ENCODE results near the gene DSTN.
"Not testable (repeated sequence)": the region's sequence is repeated elsewhere in the genome, so short reads cannot be mapped to it uniquely, and the experiment has no call there.

Gene DSTN

DNA sequence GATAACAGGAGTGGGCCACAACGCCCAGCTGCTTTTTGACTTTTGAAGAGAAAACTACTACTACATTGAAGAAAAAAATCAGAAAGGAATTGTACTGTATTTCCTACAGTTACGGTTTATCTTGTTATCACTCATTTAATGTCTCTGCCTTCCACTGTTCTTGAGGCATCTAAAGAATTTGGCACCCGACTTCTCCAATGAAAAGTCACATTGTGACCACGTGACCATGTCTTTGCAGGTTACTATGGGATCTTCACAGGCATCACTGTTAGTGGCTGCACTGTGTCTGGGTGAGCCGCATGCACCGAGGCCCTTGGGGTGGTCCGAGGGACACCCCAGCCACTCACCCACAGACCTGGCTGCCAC lies 85.4 kb downstream of the DSTN start:
- DNase-seq, result no peak
- 96% methylated on average over 5 of the region's 7 CpGs for WGBS (ENCODE audit: insufficient coverage)
- peaks cover 0 to 5% (median 2%) of the 10 kb centered on the region in 5 experiments for H3K9me3 ChIP-seq (ENCODE audit: control extremely low read depth in 1 of 5, control insufficient read depth in 4 of 5, insufficient read depth in 2 of 5, low read depth in 1 of 5, low read length in 4 of 5)
- no peak overlapping the region for H3K27ac ChIP-seq (ENCODE audit: insufficient read depth in 1 of 2, low read depth in 1 of 2, low read length in 2 of 2, poor library complexity in 1 of 2, severe bottlenecking in 2 of 2)
- H3K27me3 ChIP-seq (replicated peaks in 2 of 5; ENCODE audit: control insufficient read depth in 4 of 5, insufficient read depth in 5 of 5, low read length in 4 of 5), result no peaks in the 10 kb centered on the region
- POLR2A ChIA-PET, result no interaction called here
- no peak overlapping the region for H3K4me3 ChIP-seq (ENCODE audit: control insufficient read depth in 1 of 7, extremely low read depth in 1 of 7, insufficient read depth in 4 of 7, low read depth in 2 of 7, low read length in 6 of 7)
- peaks cover 8 to 30% (median 22%) of the 10 kb centered on the region in 4 experiments for H3K4me1 ChIP-seq (ENCODE audit: control extremely low read depth in 1 of 4, control insufficient read depth in 4 of 4, insufficient read depth in 4 of 4, low read length in 3 of 4)
- CTCF ChIA-PET, result interaction anchor here (0.6 to 3.2 kb wide), 9 partner anchors 9 to 283 kb away, joined by 3 to 15 read pairs (median 3); partner anchors contain the start of gene RRBP1
- H3K36me3 ChIP-seq (ENCODE audit: control insufficient read depth in 4 of 4, insufficient read depth in 4 of 4, low read length in 3 of 4), result peaks cover 6 to 55% (median 25%) of the 10 kb centered on the region in 4 experiments

DNA sequence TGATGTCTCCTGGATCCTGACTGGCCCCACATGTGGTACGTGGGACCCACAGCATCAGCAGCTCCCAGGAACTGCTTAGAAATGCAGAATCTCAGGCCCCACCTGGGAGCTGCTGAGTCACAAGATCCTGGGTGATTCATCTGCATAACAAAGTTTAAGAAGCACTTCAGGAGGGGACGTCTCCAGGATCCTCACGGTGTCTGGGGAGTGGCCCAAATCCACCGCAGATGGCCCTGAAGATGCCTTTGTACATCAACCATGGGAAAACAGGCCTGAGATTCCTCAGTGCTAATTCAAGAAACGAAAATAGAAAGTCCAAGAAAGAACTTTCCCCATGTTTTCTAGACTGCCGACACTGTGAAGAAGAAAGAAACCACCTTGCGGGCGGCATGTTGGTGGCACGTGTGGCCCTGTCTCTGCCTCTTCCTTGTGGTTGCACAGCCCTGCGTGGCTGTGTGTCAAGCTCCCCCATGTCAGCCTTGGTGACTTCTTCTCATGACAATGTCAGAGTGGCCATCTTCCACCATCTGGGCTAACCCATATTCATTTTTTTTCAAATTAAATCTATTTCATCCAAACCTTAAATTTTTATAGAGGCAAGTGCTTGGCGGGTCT lies 86.1 kb downstream of the DSTN start:
- H3K4me3 ChIP-seq (ENCODE audit: control insufficient read depth in 1 of 7, extremely low read depth in 1 of 7, insufficient read depth in 4 of 7, low read depth in 2 of 7, low read length in 6 of 7), result no peak overlapping the region
- DNase-seq, result no peak
- POLR2A ChIA-PET, result no interaction called here
- H3K27ac ChIP-seq (ENCODE audit: insufficient read depth in 1 of 2, low read depth in 1 of 2, low read length in 2 of 2, poor library complexity in 1 of 2, severe bottlenecking in 2 of 2), result no peak overlapping the region
- H3K9me3 ChIP-seq (ENCODE audit: control extremely low read depth in 1 of 5, control insufficient read depth in 4 of 5, insufficient read depth in 2 of 5, low read depth in 1 of 5, low read length in 4 of 5), result peaks cover 0 to 5% (median 2%) of the 10 kb centered on the region in 5 experiments
- CTCF ChIA-PET, result interaction anchor here (0.7 to 3.2 kb wide), 9 partner anchors 9 to 282 kb away, joined by 3 to 15 read pairs (median 3); no protein-coding TSS in a partner anchor
- peaks cover 4 to 23% (median 16%) of the 10 kb centered on the region in 4 experiments for H3K4me1 ChIP-seq (ENCODE audit: control extremely low read depth in 1 of 4, control insufficient read depth in 4 of 4, insufficient read depth in 4 of 4, low read length in 3 of 4)
- no peaks in the 10 kb centered on the region for H3K27me3 ChIP-seq (replicated peaks in 2 of 5; ENCODE audit: control insufficient read depth in 4 of 5, insufficient read depth in 5 of 5, low read length in 4 of 5)
- 97% methylated on average over 11 of the region's 11 CpGs for WGBS (ENCODE audit: insufficient coverage)
- H3K36me3 ChIP-seq (ENCODE audit: control insufficient read depth in 4 of 4, insufficient read depth in 4 of 4, low read length in 3 of 4), result peaks cover 6 to 61% (median 26%) of the 10 kb centered on the region in 4 experiments

DNA sequence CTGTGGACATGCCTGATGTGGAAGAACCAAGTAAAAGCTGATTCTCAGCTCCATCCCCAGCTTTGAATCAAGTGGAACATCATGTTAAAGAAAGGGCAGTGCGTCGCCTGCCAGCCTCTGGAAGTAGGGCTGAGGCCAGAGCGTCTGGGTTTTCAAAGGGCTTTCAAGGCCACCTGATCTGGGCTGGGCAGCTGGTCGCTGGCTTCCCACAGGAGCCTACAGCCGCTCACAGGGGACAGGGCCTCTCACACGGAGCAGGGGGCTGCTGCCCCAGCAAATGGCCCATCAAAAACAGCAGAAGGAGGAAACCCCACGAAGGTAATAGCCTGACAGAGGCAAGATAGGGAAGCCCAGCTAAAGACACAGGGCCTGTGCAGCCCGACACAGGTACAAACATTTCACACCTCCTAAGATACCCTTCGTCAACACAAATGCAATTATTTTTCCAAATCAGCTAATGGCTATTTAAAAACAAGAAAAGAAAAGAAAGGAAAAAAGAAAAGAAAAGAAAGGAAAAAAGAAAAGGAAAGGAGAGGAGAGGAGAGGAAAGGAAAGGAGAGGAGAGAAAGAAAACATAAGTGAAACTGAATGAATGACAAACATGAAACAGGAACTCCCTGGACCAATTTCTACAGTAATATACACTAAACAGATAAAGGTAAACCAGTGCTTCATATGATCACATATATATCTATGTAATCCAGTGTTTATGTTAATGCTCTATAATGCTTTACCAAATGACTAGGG lies 87.4 kb downstream of the DSTN start:
- H3K36me3 ChIP-seq (ENCODE audit: control insufficient read depth in 4 of 4, insufficient read depth in 4 of 4, low read length in 3 of 4), result peaks cover 6 to 60% (median 26%) of the 10 kb centered on the region in 4 experiments
- no peaks in the 10 kb centered on the region for H3K27me3 ChIP-seq (replicated peaks in 2 of 5; ENCODE audit: control insufficient read depth in 4 of 5, insufficient read depth in 5 of 5, low read length in 4 of 5)
- peaks cover 0 to 5% (median 2%) of the 10 kb centered on the region in 5 experiments for H3K9me3 ChIP-seq (ENCODE audit: control extremely low read depth in 1 of 5, control insufficient read depth in 4 of 5, insufficient read depth in 2 of 5, low read depth in 1 of 5, low read length in 4 of 5)
- no peak overlapping the region for H3K27ac ChIP-seq (ENCODE audit: insufficient read depth in 1 of 2, low read depth in 1 of 2, low read length in 2 of 2, poor library complexity in 1 of 2, severe bottlenecking in 2 of 2)
- POLR2A ChIA-PET, result no interaction called here
- DNase-seq, result no peak
- peaks cover 0 to 20% (median 6%) of the 10 kb centered on the region in 4 experiments for H3K4me1 ChIP-seq (ENCODE audit: control extremely low read depth in 1 of 4, control insufficient read depth in 4 of 4, insufficient read depth in 4 of 4, low read length in 3 of 4)
- CTCF ChIA-PET, result interaction anchor here (0.6 to 1.6 kb wide), 7 partner anchors 8 to 282 kb away, joined by 3 to 5 read pairs (median 3); no protein-coding TSS in a partner anchor
- WGBS (ENCODE audit: insufficient coverage), result 98% methylated on average over 5 of the region's 9 CpGs
- H3K4me3 ChIP-seq (ENCODE audit: control insufficient read depth in 1 of 7, extremely low read depth in 1 of 7, insufficient read depth in 4 of 7, low read depth in 2 of 7, low read length in 6 of 7), result no peak overlapping the region

DNA sequence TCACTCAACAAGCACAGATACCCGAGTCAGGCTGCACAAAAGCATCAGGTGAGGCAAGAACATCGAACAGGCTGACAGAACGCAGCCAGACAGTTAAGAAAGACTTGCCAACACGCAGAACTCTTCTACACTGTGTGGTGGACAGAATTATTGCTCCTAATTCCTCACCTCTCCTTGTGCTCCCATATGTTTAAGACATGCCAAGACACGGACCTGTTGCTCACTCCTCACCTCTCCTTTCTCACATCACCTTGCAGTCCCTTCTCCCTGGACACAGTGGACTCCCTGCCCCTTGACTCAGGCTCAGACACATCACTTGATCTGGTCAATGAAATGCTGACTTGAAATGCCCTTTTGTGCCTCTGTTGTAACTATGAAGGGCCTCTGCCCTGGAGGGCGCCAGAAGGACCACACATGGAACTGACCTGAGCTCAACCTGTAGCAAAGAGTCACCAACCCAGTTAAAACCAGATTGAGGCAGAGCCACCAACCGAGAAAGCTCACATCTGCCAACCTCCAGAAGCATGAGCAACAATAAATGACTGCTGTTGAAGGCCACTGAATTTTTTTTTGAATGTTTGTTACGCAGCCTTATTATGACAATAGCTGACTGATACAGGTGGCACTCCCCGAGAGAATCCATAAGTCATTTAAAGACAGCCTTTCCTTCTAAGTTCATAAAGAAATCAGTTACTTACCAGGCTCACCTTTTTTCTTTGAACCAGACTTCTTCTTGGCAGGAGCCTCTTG lies 88.2 kb downstream of the DSTN start:
- ChIA-PET POLR2A (no interaction called here), CTCF (interaction anchor here (0.7 to 1.3 kb wide), 6 partner anchors 9 to 242 kb away, joined by 3 to 4 read pairs (median 3); no protein-coding TSS in a partner anchor)
- Histone ChIP-seq H3K4me3 (ENCODE audit: control insufficient read depth in 1 of 7, extremely low read depth in 1 of 7, insufficient read depth in 4 of 7, low read depth in 2 of 7, low read length in 6 of 7) (no peak overlapping the region), H3K9me3 (ENCODE audit: control extremely low read depth in 1 of 5, control insufficient read depth in 4 of 5, insufficient read depth in 2 of 5, low read depth in 1 of 5, low read length in 4 of 5) (peaks cover 0 to 5% (median 2%) of the 10 kb centered on the region in 5 experiments), H3K4me1 (ENCODE audit: control extremely low read depth in 1 of 4, control insufficient read depth in 4 of 4, insufficient read depth in 4 of 4, low read length in 3 of 4) (peaks cover 0 to 17% (median 8%) of the 10 kb centered on the region in 4 experiments), H3K27me3 (replicated peaks in 2 of 5; ENCODE audit: control insufficient read depth in 4 of 5, insufficient read depth in 5 of 5, low read length in 4 of 5) (no peaks in the 10 kb centered on the region), H3K27ac (ENCODE audit: insufficient read depth in 1 of 2, low read depth in 1 of 2, low read length in 2 of 2, poor library complexity in 1 of 2, severe bottlenecking in 2 of 2) (no peak overlapping the region), H3K36me3 (ENCODE audit: control insufficient read depth in 4 of 4, insufficient read depth in 4 of 4, low read length in 3 of 4) (peaks cover 6 to 52% (median 26%) of the 10 kb centered on the region in 4 experiments)
- WGBS (ENCODE audit: insufficient coverage), result 96% methylated on average over 8 of the region's 9 CpGs
- DNase-seq, result no peak

DNA sequence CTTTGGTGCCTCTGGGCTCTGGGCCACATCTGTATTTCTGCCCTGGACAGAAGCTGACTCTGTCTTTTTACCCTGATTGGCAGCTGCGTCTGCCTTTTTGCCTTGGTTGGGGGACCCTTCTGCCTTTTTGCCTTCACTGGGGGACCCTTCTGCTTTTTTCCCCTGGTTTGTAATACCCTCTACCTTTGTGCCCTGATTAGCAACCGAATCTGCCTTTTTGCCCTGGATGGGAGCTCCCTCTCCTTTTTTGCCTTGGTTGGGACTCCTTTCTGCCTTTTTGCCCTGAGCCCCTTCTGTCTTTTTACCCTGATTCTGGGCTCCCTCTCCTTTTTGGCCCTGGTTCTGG lies 88.7 kb downstream of the DSTN start:
- CTCF ChIA-PET, result interaction anchor here (0.7 to 1.2 kb wide), 4 partner anchors 12 to 33 kb away, joined by 3 to 4 read pairs (median 3); no protein-coding TSS in a partner anchor
- Histone ChIP-seq H3K27me3 (replicated peaks in 2 of 5; ENCODE audit: control insufficient read depth in 4 of 5, insufficient read depth in 5 of 5, low read length in 4 of 5) (no peaks in the 10 kb centered on the region), H3K9me3 (ENCODE audit: control extremely low read depth in 1 of 5, control insufficient read depth in 4 of 5, insufficient read depth in 2 of 5, low read depth in 1 of 5, low read length in 4 of 5) (peaks cover 0 to 5% (median 2%) of the 10 kb centered on the region in 5 experiments), H3K4me3 (ENCODE audit: control insufficient read depth in 1 of 7, extremely low read depth in 1 of 7, insufficient read depth in 4 of 7, low read depth in 2 of 7, low read length in 6 of 7) (no peak overlapping the region), H3K27ac (ENCODE audit: insufficient read depth in 1 of 2, low read depth in 1 of 2, low read length in 2 of 2, poor library complexity in 1 of 2, severe bottlenecking in 2 of 2) (no peak overlapping the region), H3K4me1 (ENCODE audit: control extremely low read depth in 1 of 4, control insufficient read depth in 4 of 4, insufficient read depth in 4 of 4, low read length in 3 of 4) (peaks cover 0 to 20% (median 13%) of the 10 kb centered on the region in 4 experiments), H3K36me3 (ENCODE audit: control insufficient read depth in 4 of 4, insufficient read depth in 4 of 4, low read length in 3 of 4) (peaks cover 6 to 51% (median 26%) of the 10 kb centered on the region in 4 experiments)
- POLR2A ChIA-PET, result no interaction called here
- WGBS (ENCODE audit: insufficient coverage), result 100% methylated on average over 2 of the region's 2 CpGs
- no peak for DNase-seq

DNA sequence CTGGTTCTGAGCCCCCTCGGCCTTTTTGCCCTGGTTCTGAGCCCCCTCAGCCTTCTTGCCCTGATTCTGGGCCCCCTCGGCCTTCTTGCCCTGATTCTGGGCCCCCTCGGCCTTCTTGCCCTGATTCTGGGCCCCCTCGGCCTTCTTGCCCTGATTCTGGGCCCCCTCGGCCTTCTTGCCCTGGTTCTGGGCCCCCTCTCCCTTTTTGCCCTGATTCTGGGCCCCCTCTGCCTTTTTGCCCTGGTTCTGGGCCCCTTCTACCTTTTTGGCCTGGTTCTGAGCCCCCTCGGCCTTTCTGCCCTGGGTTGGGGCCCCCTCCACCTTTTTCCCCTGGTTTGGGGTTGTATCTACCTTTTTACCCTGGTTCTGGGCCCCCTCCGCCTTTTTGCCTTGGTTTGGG lies 89.5 kb downstream of the DSTN start:
- WGBS (ENCODE audit: insufficient coverage), result 88% methylated on average over 4 of the region's 7 CpGs
- H3K36me3 ChIP-seq (ENCODE audit: control insufficient read depth in 4 of 4, insufficient read depth in 4 of 4, low read length in 3 of 4), result peaks cover 6 to 47% (median 22%) of the 10 kb centered on the region in 4 experiments
- DNase-seq; POLR2A ChIA-PET; H3K4me3 ChIP-seq (ENCODE audit: control insufficient read depth in 1 of 7, extremely low read depth in 1 of 7, insufficient read depth in 4 of 7, low read depth in 2 of 7, low read length in 6 of 7); H3K9me3 ChIP-seq (ENCODE audit: control extremely low read depth in 1 of 5, control insufficient read depth in 4 of 5, insufficient read depth in 2 of 5, low read depth in 1 of 5, low read length in 4 of 5); H3K27ac ChIP-seq (ENCODE audit: insufficient read depth in 1 of 2, low read depth in 1 of 2, low read length in 2 of 2, poor library complexity in 1 of 2, severe bottlenecking in 2 of 2); H3K27me3 ChIP-seq (replicated peaks in 2 of 5; ENCODE audit: control insufficient read depth in 4 of 5, insufficient read depth in 5 of 5, low read length in 4 of 5); CTCF ChIA-PET: not testable (repeated sequence)
- peaks cover 0 to 28% (median 20%) of the 10 kb centered on the region in 4 experiments for H3K4me1 ChIP-seq (ENCODE audit: control extremely low read depth in 1 of 4, control insufficient read depth in 4 of 4, insufficient read depth in 4 of 4, low read length in 3 of 4)
